Measurements from ENCODE around the gene ADM. TPM values are rescaled to one million over a fixed set of nuclear protein-coding genes. Genes with fewer than 3 reads are reported as not detected.

Gene ADM
- total and polyA plus RNA-seq, 4 donors = 9.7 to 33.1 (median 22.7) TPM

- Histone ChIP-seq H3K27me3 (ENCODE audit: control insufficient read depth in 4 of 4, insufficient read depth in 4 of 4, low read length in 3 of 4) (no peaks in the 10 kb centered on the region), H3K36me3 (ENCODE audit: control insufficient read depth in 4 of 4, insufficient read depth in 3 of 4, low read depth in 1 of 4, low read length in 3 of 4) (no peaks in the 10 kb centered on the region), H3K9ac (ENCODE audit: low read depth in 1 of 2, low read length in 2 of 2) (no peak overlapping the region), H3K4me1 (ENCODE audit: control insufficient read depth in 4 of 4, insufficient read depth in 4 of 4, low read length in 3 of 4) (peaks cover 19 to 53% (median 41%) of the 10 kb centered on the region in 4 donors), H3K4me3 (ENCODE audit: low read depth in 1 of 3, low read length in 3 of 3) (no peak overlapping the region), H3K27ac (ENCODE audit: low read depth in 1 of 2, low read length in 2 of 2) (peak overlapping the region; percentile 84), H3K9me3 (ENCODE audit: control insufficient read depth in 4 of 4, low read length in 3 of 4) (no peaks in the 10 kb centered on the region)
- DNase-seq (ENCODE audit: low spot score) = no peak
- TF ChIP-seq, protein P1, sequence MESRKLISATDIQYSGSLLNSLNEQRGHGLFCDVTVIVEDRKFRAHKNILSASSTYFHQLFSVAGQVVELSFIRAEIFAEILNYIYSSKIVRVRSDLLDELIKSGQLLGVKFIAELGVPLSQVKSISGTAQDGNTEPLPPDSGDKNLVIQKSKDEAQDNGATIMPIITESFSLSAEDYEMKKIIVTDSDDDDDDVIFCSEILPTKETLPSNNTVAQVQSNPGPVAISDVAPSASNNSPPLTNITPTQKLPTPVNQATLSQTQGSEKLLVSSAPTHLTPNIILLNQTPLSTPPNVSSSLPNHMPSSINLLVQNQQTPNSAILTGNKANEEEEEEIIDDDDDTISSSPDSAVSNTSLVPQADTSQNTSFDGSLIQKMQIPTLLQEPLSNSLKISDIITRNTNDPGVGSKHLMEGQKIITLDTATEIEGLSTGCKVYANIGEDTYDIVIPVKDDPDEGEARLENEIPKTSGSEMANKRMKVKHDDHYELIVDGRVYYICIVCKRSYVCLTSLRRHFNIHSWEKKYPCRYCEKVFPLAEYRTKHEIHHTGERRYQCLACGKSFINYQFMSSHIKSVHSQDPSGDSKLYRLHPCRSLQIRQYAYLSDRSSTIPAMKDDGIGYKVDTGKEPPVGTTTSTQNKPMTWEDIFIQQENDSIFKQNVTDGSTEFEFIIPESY (IDR thresholded peaks at IDR 0.05) = peak; percentile 34
- peak; percentile 79 for TF ChIP-seq NR2F2 (IDR thresholded peaks at IDR 0.05)
- TF ChIP-seq ATF3 (IDR thresholded peaks at IDR 0.05) = peak; percentile 44
- TF ChIP-seq HNF4G (IDR thresholded peaks at IDR 0.05) = peak; percentile 34
- peak in 1 of 2 donors; percentile 61 for TF ChIP-seq JUND (IDR thresholded peaks at IDR 0.05)
- TF ChIP-seq, protein P2, sequence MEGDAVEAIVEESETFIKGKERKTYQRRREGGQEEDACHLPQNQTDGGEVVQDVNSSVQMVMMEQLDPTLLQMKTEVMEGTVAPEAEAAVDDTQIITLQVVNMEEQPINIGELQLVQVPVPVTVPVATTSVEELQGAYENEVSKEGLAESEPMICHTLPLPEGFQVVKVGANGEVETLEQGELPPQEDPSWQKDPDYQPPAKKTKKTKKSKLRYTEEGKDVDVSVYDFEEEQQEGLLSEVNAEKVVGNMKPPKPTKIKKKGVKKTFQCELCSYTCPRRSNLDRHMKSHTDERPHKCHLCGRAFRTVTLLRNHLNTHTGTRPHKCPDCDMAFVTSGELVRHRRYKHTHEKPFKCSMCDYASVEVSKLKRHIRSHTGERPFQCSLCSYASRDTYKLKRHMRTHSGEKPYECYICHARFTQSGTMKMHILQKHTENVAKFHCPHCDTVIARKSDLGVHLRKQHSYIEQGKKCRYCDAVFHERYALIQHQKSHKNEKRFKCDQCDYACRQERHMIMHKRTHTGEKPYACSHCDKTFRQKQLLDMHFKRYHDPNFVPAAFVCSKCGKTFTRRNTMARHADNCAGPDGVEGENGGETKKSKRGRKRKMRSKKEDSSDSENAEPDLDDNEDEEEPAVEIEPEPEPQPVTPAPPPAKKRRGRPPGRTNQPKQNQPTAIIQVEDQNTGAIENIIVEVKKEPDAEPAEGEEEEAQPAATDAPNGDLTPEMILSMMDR (IDR thresholded peaks at IDR 0.05; ENCODE audit: low read depth, low read length, missing input control) = peak; percentile 11
- TF ChIP-seq GABPA (IDR thresholded peaks at IDR 0.05 in 1 of 2, conservative IDR thresholded peaks at IDR 0.05 in 1 of 2) = peak in 1 of 2 donors; percentile 29
- no peak for TF ChIP-seq TAF1 (conservative IDR thresholded peaks at IDR 0.05)
- TF ChIP-seq RAD21 (IDR thresholded peaks at IDR 0.05) = peak; percentile 53 to 61
- peak; percentile 67 to 70 for TF ChIP-seq RXRA (IDR thresholded peaks at IDR 0.05)
- peak; percentile 41 for TF ChIP-seq YY1 (IDR thresholded peaks at IDR 0.05)
- peak; percentile 78 for TF ChIP-seq FOXA1 (IDR thresholded peaks at IDR 0.05)
- TF ChIP-seq FOXA2 (IDR thresholded peaks at IDR 0.05) = peak; percentile 35
- peak; percentile 27 for TF ChIP-seq REST (IDR thresholded peaks at IDR 0.05)
- TF ChIP-seq MAX (IDR thresholded peaks at IDR 0.05) = peak; percentile 76
- peak in 1 of 2 donors; percentile 70 for TF ChIP-seq EGR1 (IDR thresholded peaks at IDR 0.05; ENCODE audit: low read depth in 2 of 2)
- peak; percentile 37 for TF ChIP-seq SP1 (IDR thresholded peaks at IDR 0.05)
- peak in 1 of 2 donors; percentile 59 for TF ChIP-seq HNF4A (conservative IDR thresholded peaks at IDR 0.05)
Observed at GRCh38 chr11:10327254-10327653, 22.4 kb downstream of the ADM start.

Data from liver (tissue), 9 donors.